Activated naive CD8-positive, alpha-beta T cell treated with anti-CD3 and anti-CD28 coated beads, Interleukin-2, amount 10 ng/mL, durations not matched to agents 7 days and 5 days (primary cell): Measurements from ENCODE around the gene IL17F. TPM values are rescaled to one million over a fixed set of nuclear protein-coding genes. Genes with fewer than 3 reads are reported as not detected.
"Not testable (repeated sequence)": the region's sequence is repeated elsewhere in the genome, so short reads cannot be mapped to it uniquely, and the experiment has no call there.

Experiments used
- ATAC-seq: fragments of 150-1000 bp; cut with Tn5 transposase; one replicate; pipeline ENCODE4 v1.10.0; 2021; ENCODE audit warnings: low read depth, moderate library complexity
- POLR2A ChIA-PET: fragments of 350-600 bp; sonication (Branson Sonifier 250); formaldehyde crosslinking; loops from one replicate; lab custom pipeline; 2021; ENCODE audit warnings: antibody characterized with exemption; lab: Charles Lee
- DNase-seq: peaks from one replicate; pipeline ENCODE4 v3.0.0; 2021
- H3K27ac Mint-ChIP-seq: one replicate; pipeline ENCODE4 v1.8.0; 2022; ENCODE audit warnings: mild to moderate bottlenecking, mixed read lengths
- H3K27me3 Mint-ChIP-seq: one replicate; pipeline ENCODE4 v1.8.0; 2022; ENCODE audit warnings: mild to moderate bottlenecking, moderate library complexity, mixed read lengths
- H3K36me3 Mint-ChIP-seq: one replicate; pipeline ENCODE4 v1.8.0; 2021; ENCODE audit warnings: mild to moderate bottlenecking, mixed read lengths
- H3K4me1 Mint-ChIP-seq: one replicate; pipeline ENCODE4 v1.8.0; 2021; ENCODE audit warnings: mixed read lengths
- H3K4me3 Mint-ChIP-seq: one replicate; pipeline ENCODE4 v1.8.0; 2022; ENCODE audit warnings: mild to moderate bottlenecking, moderate library complexity, mixed read lengths
- H3K9me3 Mint-ChIP-seq: one replicate; pipeline ENCODE4 v1.8.0; 2021; ENCODE audit warnings: mixed read lengths
- total RNA-seq, 2 experiments: library from RNA; stranded (reverse); gene quantifications; one replicate each; pipeline ENCODE4 v1.2.3, GENCODE V29; 2021

IL17F gene
- total RNA-seq, 2 experiments from 2014 or later = not detected

- Mint-ChIP-seq H3K27ac (no peak overlapping the region), H3K4me1 (no peaks in the 10 kb centered on the region), H3K9me3 (no peaks in the 10 kb centered on the region), H3K27me3 (peaks cover 51% of the 10 kb centered on the region), H3K36me3 (no peaks in the 10 kb centered on the region), H3K4me3 (no peak overlapping the region)
- ATAC-seq (no peak), DNase-seq (no peak)
- POLR2A ChIA-PET = no interaction called here
Observed at GRCh38 chr6:52207066-52207465, 37.2 kb downstream of the IL17F start.

DNA sequence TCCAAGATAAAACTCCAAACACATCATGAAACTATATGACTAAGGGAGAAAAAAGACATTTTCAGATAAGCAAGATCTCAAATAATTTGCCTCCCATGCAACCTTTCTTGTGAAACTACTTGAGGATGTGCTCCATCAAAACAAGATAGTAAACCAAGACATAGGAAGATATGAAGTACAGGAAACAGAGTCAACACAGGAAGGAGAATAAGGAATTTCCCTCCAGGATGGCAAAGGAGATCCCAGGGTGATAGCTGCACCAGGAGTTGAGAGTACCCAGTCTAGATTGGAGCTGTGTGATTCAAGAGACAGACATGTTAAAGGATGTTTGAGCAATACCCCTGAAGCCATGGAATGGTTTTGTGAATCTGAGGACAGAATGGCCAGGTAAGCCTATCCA is 42.8 kb downstream of the IL17F start:
- H3K4me1 Mint-ChIP-seq = no peaks in the 10 kb centered on the region
- DNase-seq (no peak), ATAC-seq (no peak)
- H3K9me3 Mint-ChIP-seq = peaks cover 21% of the 10 kb centered on the region
- H3K27ac Mint-ChIP-seq = no peak overlapping the region
- H3K36me3 Mint-ChIP-seq = peaks cover 4% of the 10 kb centered on the region
- H3K4me3 Mint-ChIP-seq = no peak overlapping the region
- POLR2A ChIA-PET = no interaction called here
- peaks cover 36% of the 10 kb centered on the region for H3K27me3 Mint-ChIP-seq

GRCh38 chr6:52201046-52201445 is 43.3 kb downstream of the IL17F start:
- H3K27me3 Mint-ChIP-seq = peaks cover 33% of the 10 kb centered on the region
- no peak overlapping the region for H3K27ac Mint-ChIP-seq
- no peaks in the 10 kb centered on the region for H3K4me1 Mint-ChIP-seq
- H3K4me3 Mint-ChIP-seq = no peak overlapping the region
- POLR2A ChIA-PET = no interaction called here
- peaks cover 4% of the 10 kb centered on the region for H3K36me3 Mint-ChIP-seq
- peaks cover 21% of the 10 kb centered on the region for H3K9me3 Mint-ChIP-seq
- ATAC-seq (no peak), DNase-seq (no peak)

DNA sequence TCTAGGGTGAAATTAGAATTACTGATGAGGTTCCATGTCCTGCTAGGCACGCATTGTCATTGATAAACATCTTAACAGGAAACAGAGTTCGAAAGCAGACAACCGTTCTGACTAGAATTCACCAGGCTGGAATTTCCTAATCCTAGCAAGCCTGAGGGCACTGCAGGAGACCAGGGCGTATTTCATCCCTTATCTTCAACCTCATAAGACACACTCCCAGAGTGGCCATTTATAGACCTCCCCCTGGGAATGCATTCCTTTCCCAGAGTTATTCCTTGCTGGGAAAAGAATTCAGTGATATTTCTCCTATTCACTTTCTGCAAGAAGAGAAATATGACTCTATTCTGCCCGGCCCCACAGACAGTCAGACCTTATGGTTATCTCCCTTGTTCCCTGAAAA is 44.2 kb downstream of the IL17F start:
- H3K36me3 Mint-ChIP-seq, H3K4me1 Mint-ChIP-seq, DNase-seq, POLR2A ChIA-PET, ATAC-seq, H3K4me3 Mint-ChIP-seq, H3K27ac Mint-ChIP-seq: not testable (repeated sequence)
- peaks cover 21% of the 10 kb centered on the region for H3K9me3 Mint-ChIP-seq
- H3K27me3 Mint-ChIP-seq = peaks cover 35% of the 10 kb centered on the region

- Mint-ChIP-seq H3K27ac (no peak overlapping the region), H3K9me3 (peaks cover 13% of the 10 kb centered on the region), H3K36me3 (peaks cover under 1% of the 10 kb centered on the region), H3K4me3 (no peak overlapping the region), H3K4me1 (no peaks in the 10 kb centered on the region), H3K27me3 (peaks cover 34% of the 10 kb centered on the region)
- POLR2A ChIA-PET = no interaction called here
- DNase-seq (no peak), ATAC-seq (no peak)
Observed at GRCh38 chr6:52195886-52196285, 48.4 kb downstream of the IL17F start.

GRCh38 chr6:52191824-52192223 is 52.5 kb downstream of the IL17F start:
- Mint-ChIP-seq H3K27me3 (peaks cover 41% of the 10 kb centered on the region), H3K36me3 (no peaks in the 10 kb centered on the region), H3K9me3 (peaks cover 1% of the 10 kb centered on the region), H3K4me1 (no peaks in the 10 kb centered on the region), H3K27ac (no peak overlapping the region), H3K4me3 (no peak overlapping the region)
- ATAC-seq = no peak
- DNase-seq = no peak
- POLR2A ChIA-PET = no interaction called here

GRCh38 chr6:52190409-52190808 is 53.9 kb downstream of the IL17F start:
- POLR2A ChIA-PET = no interaction called here
- Mint-ChIP-seq H3K4me3 (no peak overlapping the region), H3K4me1 (no peaks in the 10 kb centered on the region), H3K27ac (no peak overlapping the region), H3K9me3 (peaks cover 1% of the 10 kb centered on the region), H3K36me3 (no peaks in the 10 kb centered on the region), H3K27me3 (peaks cover 48% of the 10 kb centered on the region)
- DNase-seq (no peak), ATAC-seq (no peak)

GRCh38 chr6:52189974-52190373 is 54.3 kb downstream of the IL17F start:
- Mint-ChIP-seq H3K4me3 (no peak overlapping the region), H3K9me3 (peaks cover 1% of the 10 kb centered on the region), H3K4me1 (no peaks in the 10 kb centered on the region), H3K27ac (no peak overlapping the region), H3K36me3 (no peaks in the 10 kb centered on the region), H3K27me3 (peaks cover 48% of the 10 kb centered on the region)
- POLR2A ChIA-PET = no interaction called here
- DNase-seq (no peak), ATAC-seq (no peak)

DNA sequence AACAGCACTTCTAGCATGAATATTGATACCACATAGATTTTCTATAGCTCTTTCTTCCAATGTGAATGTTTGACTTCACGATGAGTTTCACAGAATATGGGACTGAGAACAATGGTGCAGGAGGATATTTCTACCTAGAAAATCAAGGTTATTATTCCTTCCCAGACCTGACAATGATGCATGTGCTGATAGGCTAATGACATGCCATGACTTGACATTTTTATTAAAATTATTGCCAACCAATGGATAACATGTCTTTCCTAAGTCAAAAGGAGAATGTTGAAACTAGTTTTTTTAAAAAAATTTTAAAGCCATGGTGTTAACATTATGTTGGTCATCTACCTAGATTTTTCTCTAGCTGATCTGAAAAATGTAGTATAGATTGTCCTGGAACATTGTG is 57.2 kb downstream of the IL17F start:
- POLR2A ChIA-PET = no interaction called here
- Mint-ChIP-seq H3K36me3 (no peaks in the 10 kb centered on the region), H3K4me1 (no peaks in the 10 kb centered on the region), H3K27me3 (peaks cover 65% of the 10 kb centered on the region), H3K4me3 (no peak overlapping the region), H3K9me3 (peaks cover 1% of the 10 kb centered on the region), H3K27ac (no peak overlapping the region)
- ATAC-seq (no peak), DNase-seq (no peak)

Other genes with a start within 250 kb of the IL17F start
- gene PKHD1, start 156.9 kb downstream of the IL17F start, total RNA-seq = not detected
- not detected for gene IL17A, start 58.1 kb downstream of the IL17F start, total RNA-seq
- 100 to 1,000 TPM; 180 to 182 TPM for gene MCM3, start 40.2 kb upstream of the IL17F start, total RNA-seq
- gene PAQR8, start 117.7 kb upstream of the IL17F start, total RNA-seq = 10 to 100 TPM; 25.7 to 26.4 TPM
- 1 to 10 TPM; 4.2 to 5.1 TPM for gene EFHC1, start 175.8 kb upstream of the IL17F start, total RNA-seq